Measurements from ENCODE around the gene C2orf68. TPM values are rescaled to one million over a fixed set of nuclear protein-coding genes. Genes with fewer than 3 reads are reported as not detected.

Gene C2orf68
- total and polyA plus RNA-seq, 2 of the 13 experiments (the other 11 are each of a cell fraction or from before 2014, with no cell fraction given), result 47.1 to 77.4 TPM

GRCh38 chr2:85605406-85606115 lies 6.3 kb downstream of the C2orf68 start (continued):
- TF ChIP-seq SKI (IDR thresholded peaks at IDR 0.05; ENCODE audit: partially characterized antibody), result no peak
- TF ChIP-seq SIN3B (IDR thresholded peaks at IDR 0.05; ENCODE audit: low read length), result no peak
- TF ChIP-seq ZNF205 (CRISPR knock-in tag; IDR thresholded peaks at IDR 0.05), result no peak
- TF ChIP-seq ZSCAN9 (CRISPR knock-in tag; IDR thresholded peaks at IDR 0.05; ENCODE audit: borderline replicate concordance), result no peak
- no peak for TF ChIP-seq ZNF607 (CRISPR knock-in tag; IDR thresholded peaks at IDR 0.05; ENCODE audit: borderline replicate concordance)
- TF ChIP-seq ZFP90 (CRISPR knock-in tag; IDR thresholded peaks at IDR 0.05; ENCODE audit: borderline replicate concordance), result no peak
- TF ChIP-seq RNF219 (CRISPR knock-in tag; IDR thresholded peaks at IDR 0.05), result no peak
- TF ChIP-seq ZNF136 (CRISPR knock-in tag; IDR thresholded peaks at IDR 0.05; ENCODE audit: low read depth), result no peak
- TF ChIP-seq ZNF749 (CRISPR knock-in tag; IDR thresholded peaks at IDR 0.05; ENCODE audit: borderline replicate concordance), result no peak; the same call in 1 of the 2 replicates
- no peak for TF ChIP-seq CCAR2 (optimal IDR thresholded peaks at IDR 0.05; ENCODE audit: low read depth, low read length)
- TF ChIP-seq GRHL1 (CRISPR knock-in tag; conservative IDR thresholded peaks at IDR 0.05), result no peak
- TF ChIP-seq FOXJ3 (CRISPR knock-in tag; IDR thresholded peaks at IDR 0.05; ENCODE audit: borderline replicate concordance), result no peak
- TF ChIP-seq HIC2 (CRISPR knock-in tag; IDR thresholded peaks at IDR 0.05; ENCODE audit: low read depth), result no peak
- TF ChIP-seq WIZ (CRISPR knock-in tag; IDR thresholded peaks at IDR 0.05), result no peak
- peak; percentile 36; the same call in 1 of the 2 replicates for TF ChIP-seq ZGPAT (CRISPR knock-in tag; IDR thresholded peaks at IDR 0.05)
- peak; percentile 52; the same call in 1 of the 2 replicates for TF ChIP-seq ARID5B (CRISPR knock-in tag; IDR thresholded peaks at IDR 0.05)
- no peak for TF ChIP-seq KDM4B (CRISPR knock-in tag; IDR thresholded peaks at IDR 0.05)
